Measurements from ENCODE around the gene GATAD2A. TPM values are rescaled to one million over a fixed set of nuclear protein-coding genes. Genes with fewer than 3 reads are reported as not detected.
A peak's percentile ranks its signal among the peaks of the same experiment; 100 is the strongest.

Gene GATAD2A
- total and polyA plus RNA-seq, 7 experiments from 2014 or later = 11.3 to 123 (median 102) TPM

DNA sequence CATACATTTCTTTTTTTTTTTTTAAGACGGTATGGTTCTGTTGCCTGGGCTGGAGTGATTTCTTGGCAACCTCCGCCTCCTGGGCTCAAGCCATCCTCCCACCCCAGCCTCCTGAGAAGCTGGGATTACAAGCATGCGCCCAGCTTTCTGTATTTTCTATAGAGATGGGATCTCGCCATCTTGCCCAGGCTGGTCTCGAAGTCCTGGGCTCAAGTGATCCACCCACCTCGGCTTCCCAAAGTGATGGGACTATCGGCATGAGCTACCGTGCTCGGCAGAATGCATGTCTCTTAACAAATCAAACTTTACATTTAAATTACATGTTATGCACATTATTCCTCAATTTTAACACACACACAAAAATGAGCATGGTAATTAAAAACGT, 111.8 kb downstream of the GATAD2A start:
- Histone ChIP-seq H3K27ac (ENCODE audit: low read depth, low read length) (peak overlapping the region; percentile 83), H3K36me3 (ENCODE audit: control insufficient read depth in 2 of 3, insufficient read depth in 3 of 3, low read length in 3 of 3) (peaks cover 0 to 25% (median 0%) of the 10 kb centered on the region in 3 experiments), H3K4me3 (ENCODE audit: low read length) (no peak overlapping the region), H3K9me3 (ENCODE audit: control insufficient read depth in 2 of 3, low read length in 3 of 3) (no peaks in the 10 kb centered on the region), H3K27me3 (ENCODE audit: control insufficient read depth in 2 of 2, insufficient read depth in 2 of 2, low read length in 2 of 2) (no peaks in the 10 kb centered on the region), H3K4me1 (ENCODE audit: control insufficient read depth in 2 of 2, insufficient read depth in 2 of 2, low read length in 2 of 2) (peaks cover 13 to 14% of the 10 kb centered on the region in 2 donors)
- Mint-ChIP-seq H3K4me3 (peak overlapping the region; percentile 89 to 98 (median 95)), H3K27ac (peak overlapping the region in 4 of 9 donors; percentile 89 to 97 (median 96)), H3K27me3 (no peaks in the 10 kb centered on the region), H3K4me1 (peaks cover 18 to 45% (median 29%) of the 10 kb centered on the region in 7 donors), H3K36me3 (peaks cover 0 to 27% (median 10%) of the 10 kb centered on the region in 5 donors), H3K9me3 (peaks cover 0 to 2% (median 0%) of the 10 kb centered on the region in 11 donors)
- intact Hi-C loops (cut with micrococcal nuclease) = loop anchor here in 1 of 2 donors (5.0 kb wide), 2 partner anchors 215 to 1505 kb away; partner anchors contain the start of genes ZNF14 and ZNF430
- ChIA-PET POLR2A (interaction anchor here (1.0 to 1.1 kb wide), 2 partner anchors 9 to 96 kb away, joined by 3 read pairs; no protein-coding TSS in a partner anchor), CTCF (interaction anchor here (1.1 kb wide), 1 partner anchor 15 kb away, joined by 3 read pairs; no protein-coding TSS in a partner anchor)
- no peak for ATAC-seq
- DNase-seq = no peak

DNA sequence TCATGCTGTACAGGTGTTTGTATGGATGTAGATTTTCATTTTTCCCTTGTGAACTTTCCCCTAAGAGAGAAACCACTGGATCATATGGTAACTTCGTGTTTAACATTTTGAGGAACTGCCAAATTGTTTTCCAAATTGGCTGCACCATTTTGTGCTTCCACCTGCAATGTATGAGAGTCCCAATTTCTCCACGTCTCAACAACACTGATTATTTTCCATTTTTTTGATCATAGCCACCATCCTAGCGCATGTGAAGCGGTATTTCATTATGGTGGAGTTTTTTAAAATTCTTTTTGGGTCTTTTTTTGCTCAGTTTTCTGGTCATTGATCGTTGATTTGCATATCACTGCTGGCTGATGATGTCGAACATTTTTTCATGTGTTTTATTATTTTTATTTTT, 115.5 kb downstream of the GATAD2A start:
- peak overlapping the region in 4 of 10 donors; percentile 6 to 27 (median 15) for H3K4me3 Mint-ChIP-seq
- Histone ChIP-seq H3K36me3 (ENCODE audit: control insufficient read depth in 2 of 3, insufficient read depth in 3 of 3, low read length in 3 of 3) (peaks cover 0 to 37% (median 0%) of the 10 kb centered on the region in 3 experiments), H3K27ac (ENCODE audit: low read depth, low read length) (no peak overlapping the region), H3K27me3 (ENCODE audit: control insufficient read depth in 2 of 2, insufficient read depth in 2 of 2, low read length in 2 of 2) (no peaks in the 10 kb centered on the region), H3K4me1 (ENCODE audit: control insufficient read depth in 2 of 2, insufficient read depth in 2 of 2, low read length in 2 of 2) (peaks cover 9 to 13% of the 10 kb centered on the region in 2 donors), H3K4me3 (ENCODE audit: low read length) (no peak overlapping the region), H3K9me3 (ENCODE audit: control insufficient read depth in 2 of 3, low read length in 3 of 3) (no peaks in the 10 kb centered on the region)
- H3K4me1 Mint-ChIP-seq = peaks cover 18 to 49% (median 32%) of the 10 kb centered on the region in 7 donors
- intact Hi-C loops (cut with micrococcal nuclease) = no loop called here
- peak overlapping the region in 1 of 9 donors; percentile 20 for H3K27ac Mint-ChIP-seq
- H3K27me3 Mint-ChIP-seq = no peaks in the 10 kb centered on the region
- ATAC-seq = no peak
- no peak for DNase-seq
- peaks cover 0 to 2% (median 0%) of the 10 kb centered on the region in 11 donors for H3K9me3 Mint-ChIP-seq
- H3K36me3 Mint-ChIP-seq = peaks cover 0 to 25% (median 14%) of the 10 kb centered on the region in 5 donors
- CTCF ChIA-PET = no interaction called here
- POLR2A ChIA-PET = no interaction called here

DNA sequence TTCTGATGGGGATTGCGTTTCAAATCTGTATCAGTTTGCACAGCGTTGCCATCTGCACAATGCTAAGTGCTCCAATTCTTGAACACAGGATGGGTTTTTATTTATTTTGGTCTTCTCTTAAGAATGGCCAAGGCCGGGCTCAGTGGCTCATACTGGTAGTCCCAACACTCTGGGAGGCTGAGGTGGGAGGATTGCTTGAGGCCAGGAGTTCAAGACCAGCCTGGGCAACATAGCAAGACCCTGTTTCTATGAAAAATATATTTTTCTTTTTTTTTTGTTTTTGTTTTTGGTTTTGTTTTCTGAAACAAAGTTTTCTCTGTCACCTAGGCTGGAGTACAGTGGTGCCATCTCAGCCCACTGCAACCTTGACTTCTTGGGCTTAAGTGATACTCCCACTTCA, 117.7 kb downstream of the GATAD2A start:
- H3K9me3 Mint-ChIP-seq = no peaks in the 10 kb centered on the region
- H3K27ac ChIP-seq (ENCODE audit: low read depth, low read length) = no peak overlapping the region
- peaks cover 0 to 23% (median 12%) of the 10 kb centered on the region in 5 donors for H3K36me3 Mint-ChIP-seq
- peaks cover 18 to 31% (median 24%) of the 10 kb centered on the region in 7 donors for H3K4me1 Mint-ChIP-seq
- H3K27me3 ChIP-seq (ENCODE audit: control insufficient read depth in 2 of 2, insufficient read depth in 2 of 2, low read length in 2 of 2) = no peaks in the 10 kb centered on the region
- no peak overlapping the region for H3K27ac Mint-ChIP-seq
- H3K9me3 ChIP-seq (ENCODE audit: control insufficient read depth in 2 of 3, low read length in 3 of 3) = no peaks in the 10 kb centered on the region
- ATAC-seq = no peak
- peaks cover 0 to 4% of the 10 kb centered on the region in 2 donors for H3K4me1 ChIP-seq (ENCODE audit: control insufficient read depth in 2 of 2, insufficient read depth in 2 of 2, low read length in 2 of 2)
- DNase-seq = no peak
- H3K4me3 ChIP-seq (ENCODE audit: low read length) = no peak overlapping the region
- no peak overlapping the region for H3K4me3 Mint-ChIP-seq
- CTCF ChIA-PET = interaction anchor here (1.3 kb wide), 1 partner anchor 9 kb away, joined by 5 read pairs; no protein-coding TSS in a partner anchor
- H3K36me3 ChIP-seq (ENCODE audit: control insufficient read depth in 2 of 3, insufficient read depth in 3 of 3, low read length in 3 of 3) = peaks cover 0 to 54% (median 3%) of the 10 kb centered on the region in 3 experiments
- H3K27me3 Mint-ChIP-seq = no peaks in the 10 kb centered on the region
- POLR2A ChIA-PET = no interaction called here
- intact Hi-C loops (cut with micrococcal nuclease) = no loop called here

DNA sequence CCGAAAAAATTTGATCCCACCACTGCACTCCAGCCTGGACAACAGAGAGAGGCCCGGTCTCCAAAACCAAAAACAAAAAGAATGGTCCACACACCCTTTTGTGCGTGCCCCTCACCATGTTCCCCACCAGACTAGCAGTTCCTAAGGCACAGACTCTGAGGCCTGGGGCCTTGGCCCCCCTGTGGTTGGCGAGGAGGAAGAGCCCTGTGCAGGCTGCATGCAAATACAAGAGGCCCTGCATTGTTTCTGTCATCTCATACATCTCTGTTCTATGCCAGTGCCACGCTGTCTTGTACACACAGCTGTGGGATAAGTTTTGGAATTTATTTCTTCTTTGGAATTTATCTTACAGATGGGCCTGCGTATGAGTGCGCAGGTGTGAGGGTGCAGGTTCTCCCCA, 118.6 kb downstream of the GATAD2A start:
- POLR2A ChIA-PET = no interaction called here
- Mint-ChIP-seq H3K27me3 (no peaks in the 10 kb centered on the region), H3K4me3 (no peak overlapping the region), H3K4me1 (peaks cover 18 to 29% (median 23%) of the 10 kb centered on the region in 7 donors), H3K27ac (peak overlapping the region in 1 of 9 donors; percentile 20), H3K9me3 (no peaks in the 10 kb centered on the region), H3K36me3 (peaks cover 0 to 23% (median 12%) of the 10 kb centered on the region in 5 donors)
- peaks cover 0 to 4% of the 10 kb centered on the region in 2 donors for H3K4me1 ChIP-seq (ENCODE audit: control insufficient read depth in 2 of 2, insufficient read depth in 2 of 2, low read length in 2 of 2)
- peaks cover 0 to 60% (median 3%) of the 10 kb centered on the region in 3 experiments for H3K36me3 ChIP-seq (ENCODE audit: control insufficient read depth in 2 of 3, insufficient read depth in 3 of 3, low read length in 3 of 3)
- no peaks in the 10 kb centered on the region for H3K9me3 ChIP-seq (ENCODE audit: control insufficient read depth in 2 of 3, low read length in 3 of 3)
- H3K27ac ChIP-seq (ENCODE audit: low read depth, low read length) = no peak overlapping the region
- H3K4me3 ChIP-seq (ENCODE audit: low read length) = no peak overlapping the region
- intact Hi-C loops (cut with micrococcal nuclease) = no loop called here
- ATAC-seq (no peak), DNase-seq (no peak)
- CTCF ChIA-PET = interaction anchor here (1.3 kb wide), 1 partner anchor 8 kb away, joined by 5 read pairs; no protein-coding TSS in a partner anchor
- H3K27me3 ChIP-seq (ENCODE audit: control insufficient read depth in 2 of 2, insufficient read depth in 2 of 2, low read length in 2 of 2) = no peaks in the 10 kb centered on the region

DNA sequence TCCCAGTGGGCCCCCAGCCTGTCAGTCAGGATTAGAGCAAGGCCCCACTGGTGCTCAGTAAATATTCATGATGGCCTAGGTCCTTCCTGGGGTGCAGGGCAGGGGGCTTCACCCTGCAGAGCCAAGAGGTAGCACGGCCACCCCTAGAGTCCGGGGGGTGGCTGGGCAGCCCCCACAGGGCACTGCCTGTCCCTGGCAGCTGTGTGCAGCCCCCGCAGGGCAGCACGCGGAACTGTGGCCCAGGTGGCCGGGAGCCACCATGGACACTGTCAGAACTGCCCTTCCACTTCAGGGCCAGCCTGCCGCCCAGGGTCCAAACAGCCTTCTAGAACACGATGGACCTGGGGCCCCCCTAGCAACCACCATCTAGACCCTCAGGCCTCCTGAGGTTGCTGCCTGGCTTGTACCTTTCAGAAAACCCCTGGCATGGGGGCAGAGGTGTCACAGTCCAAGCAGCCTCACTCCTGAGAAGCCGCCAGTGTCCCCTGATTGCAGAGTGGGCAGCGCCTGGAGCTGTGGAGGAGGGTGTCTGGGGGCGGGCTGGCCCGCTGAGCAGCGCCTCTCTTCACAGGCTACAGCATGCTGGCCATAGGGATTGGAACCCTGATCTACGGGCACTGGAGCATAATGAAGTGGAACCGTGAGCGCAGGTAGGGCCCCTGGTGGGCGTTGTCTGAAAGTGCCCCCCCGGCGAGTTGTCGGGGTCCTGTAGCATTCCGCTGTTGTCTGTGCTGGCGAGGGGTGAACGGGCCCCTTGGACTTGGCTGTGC, 120.3 kb downstream of the GATAD2A start:
- H3K9me3 ChIP-seq (ENCODE audit: control insufficient read depth in 2 of 3, low read length in 3 of 3) = no peaks in the 10 kb centered on the region
- H3K4me3 Mint-ChIP-seq = no peak overlapping the region
- no peak for ATAC-seq
- no peaks in the 10 kb centered on the region for H3K27me3 Mint-ChIP-seq
- no peak overlapping the region for H3K4me3 ChIP-seq (ENCODE audit: low read length)
- H3K27ac Mint-ChIP-seq = peak overlapping the region in 2 of 9 donors; percentile 30 to 43
- H3K36me3 Mint-ChIP-seq = peaks cover 0 to 9% (median 8%) of the 10 kb centered on the region in 5 donors
- H3K27ac ChIP-seq (ENCODE audit: low read depth, low read length) = no peak overlapping the region
- peaks cover 0 to 53% (median 3%) of the 10 kb centered on the region in 3 experiments for H3K36me3 ChIP-seq (ENCODE audit: control insufficient read depth in 2 of 3, insufficient read depth in 3 of 3, low read length in 3 of 3)
- no peak for DNase-seq
- POLR2A ChIA-PET = interaction anchor here (1.0 kb wide), 1 partner anchor 10 kb away, joined by 7 read pairs; the partner anchor contains the start of genes NDUFA13 and TSSK6
- intact Hi-C loops (cut with micrococcal nuclease) = no loop called here
- no peaks in the 10 kb centered on the region for H3K4me1 ChIP-seq (ENCODE audit: control insufficient read depth in 2 of 2, insufficient read depth in 2 of 2, low read length in 2 of 2)
- H3K9me3 Mint-ChIP-seq = no peaks in the 10 kb centered on the region
- no peaks in the 10 kb centered on the region for H3K27me3 ChIP-seq (ENCODE audit: control insufficient read depth in 2 of 2, insufficient read depth in 2 of 2, low read length in 2 of 2)
- H3K4me1 Mint-ChIP-seq = peaks cover 3 to 11% (median 10%) of the 10 kb centered on the region in 7 donors
- CTCF ChIA-PET = interaction anchor here (0.6 kb wide), 1 partner anchor 198 kb away, joined by 3 read pairs; no protein-coding TSS in a partner anchor

DNA sequence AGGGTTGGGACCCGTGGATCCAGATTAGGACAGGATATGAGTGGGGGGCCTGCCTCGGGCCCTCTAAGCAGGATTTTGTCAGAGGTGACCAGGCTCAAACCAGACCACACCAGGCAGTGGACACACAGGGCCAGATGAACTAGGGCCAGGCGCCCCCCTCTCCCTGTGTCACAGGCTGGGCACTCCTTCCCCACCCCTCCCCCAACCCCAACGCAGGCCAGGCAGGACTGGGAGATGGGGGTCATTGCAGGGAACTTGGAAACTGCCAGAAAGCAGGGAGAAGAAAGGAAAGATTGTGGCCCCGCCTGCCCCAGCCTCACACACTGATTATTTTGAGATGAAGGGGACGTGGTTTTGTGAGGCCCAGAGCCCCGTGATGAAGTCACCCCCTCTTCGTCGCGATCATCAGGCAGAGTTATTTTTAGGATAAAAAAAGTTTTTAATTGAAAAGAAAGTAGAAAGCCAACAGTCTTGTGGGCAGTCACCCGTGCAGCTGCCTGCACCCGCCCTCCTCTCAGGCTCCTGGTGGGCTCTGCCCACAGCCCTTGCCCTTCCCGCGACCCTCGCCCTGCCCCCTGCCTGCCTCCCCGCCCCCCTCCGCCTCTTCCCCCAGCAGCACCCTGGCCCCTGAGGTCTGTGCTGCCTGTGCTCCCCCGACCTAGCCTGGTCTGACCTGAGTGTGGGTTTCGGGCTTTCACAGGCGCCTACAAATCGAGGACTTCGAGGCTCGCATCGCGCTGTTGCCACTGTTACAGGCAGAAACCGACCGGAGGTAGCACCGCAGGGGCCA, 121.3 kb downstream of the GATAD2A start:
- Histone ChIP-seq H3K9me3 (ENCODE audit: control insufficient read depth in 2 of 3, low read length in 3 of 3) (no peaks in the 10 kb centered on the region), H3K4me1 (ENCODE audit: control insufficient read depth in 2 of 2, insufficient read depth in 2 of 2, low read length in 2 of 2) (no peaks in the 10 kb centered on the region), H3K4me3 (ENCODE audit: low read length) (no peak overlapping the region), H3K36me3 (ENCODE audit: control insufficient read depth in 2 of 3, insufficient read depth in 3 of 3, low read length in 3 of 3) (peaks cover 0 to 53% (median 3%) of the 10 kb centered on the region in 3 experiments), H3K27ac (ENCODE audit: low read depth, low read length) (no peak overlapping the region), H3K27me3 (ENCODE audit: control insufficient read depth in 2 of 2, insufficient read depth in 2 of 2, low read length in 2 of 2) (no peaks in the 10 kb centered on the region)
- Mint-ChIP-seq H3K36me3 (peaks cover 0 to 8% (median 5%) of the 10 kb centered on the region in 5 donors), H3K27ac (peak overlapping the region in 2 of 9 donors; percentile 14 to 43), H3K9me3 (no peaks in the 10 kb centered on the region), H3K4me1 (peaks cover 0 to 9% (median 7%) of the 10 kb centered on the region in 7 donors), H3K4me3 (no peak overlapping the region), H3K27me3 (no peaks in the 10 kb centered on the region)
- POLR2A ChIA-PET = no interaction called here
- intact Hi-C loops (cut with micrococcal nuclease) = no loop called here
- DNase-seq (no peak), ATAC-seq (no peak)
- CTCF ChIA-PET = no interaction called here
